Stimulated activated naive CD8-positive, alpha-beta T cell treated with anti-CD3 and anti-CD28 coated beads, Interleukin-15, Interleukin-2, amounts not matched to agents 100 U/mL and 50 U/mL, for 24 hours (primary cell): ENCODE results near the gene STOML1.

ENCODE experiments used
- ATAC-seq: fragments of 150-1000 bp; cut with Tn5 transposase; one replicate; pipeline ENCODE4 v1.10.0; 2021
- DNase-seq: peaks from one replicate; pipeline ENCODE4 v3.0.0; 2021

STOML1 gene, protein sequence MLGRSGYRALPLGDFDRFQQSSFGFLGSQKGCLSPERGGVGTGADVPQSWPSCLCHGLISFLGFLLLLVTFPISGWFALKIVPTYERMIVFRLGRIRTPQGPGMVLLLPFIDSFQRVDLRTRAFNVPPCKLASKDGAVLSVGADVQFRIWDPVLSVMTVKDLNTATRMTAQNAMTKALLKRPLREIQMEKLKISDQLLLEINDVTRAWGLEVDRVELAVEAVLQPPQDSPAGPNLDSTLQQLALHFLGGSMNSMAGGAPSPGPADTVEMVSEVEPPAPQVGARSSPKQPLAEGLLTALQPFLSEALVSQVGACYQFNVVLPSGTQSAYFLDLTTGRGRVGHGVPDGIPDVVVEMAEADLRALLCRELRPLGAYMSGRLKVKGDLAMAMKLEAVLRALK

DNA sequence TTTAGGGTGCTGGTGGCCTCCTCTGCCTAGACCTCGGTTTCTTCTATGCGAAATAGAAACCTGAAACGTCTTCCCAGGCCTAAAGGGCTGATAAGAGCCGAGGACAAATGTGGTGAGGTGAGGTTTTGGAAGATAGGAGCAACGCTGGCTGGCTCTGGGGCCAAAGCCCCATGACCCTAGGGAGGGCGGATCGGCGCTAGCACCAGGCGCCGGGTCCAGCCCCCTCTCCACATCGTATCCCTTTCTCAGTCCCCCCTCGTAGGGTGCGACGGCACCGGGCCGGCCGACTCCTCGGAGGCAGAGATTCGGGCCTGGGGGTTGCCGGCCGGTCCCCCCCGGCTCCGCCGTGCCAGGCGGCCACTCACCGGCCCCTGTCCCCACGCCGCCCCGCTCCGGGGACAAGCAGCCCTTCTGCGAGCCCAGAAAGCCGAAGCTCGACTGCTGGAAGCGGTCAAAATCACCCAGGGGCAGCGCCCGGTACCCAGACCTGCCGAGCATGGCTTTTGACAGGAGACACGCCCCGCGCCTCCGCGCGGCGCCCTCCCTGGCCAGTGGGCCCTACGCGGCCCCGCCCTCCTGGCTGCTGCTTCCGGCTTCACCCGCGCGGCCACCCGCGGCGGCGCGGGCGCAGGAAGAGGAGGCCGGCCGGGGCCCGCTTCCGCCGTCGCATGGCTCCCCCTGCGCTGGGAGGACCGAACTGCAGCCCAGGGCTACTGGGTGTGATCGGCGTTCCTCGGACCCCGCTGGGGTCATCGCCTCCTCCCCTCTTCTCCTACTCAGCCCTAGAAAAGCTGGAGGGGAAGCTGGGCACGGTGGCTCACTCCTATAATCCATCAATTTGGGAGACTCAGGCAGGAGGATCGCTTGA lies at the start of gene STOML1:
TSS of gene STOML1 (minus strand) at position 570 of the 868 bp plus-strand sequence. CDS start at position 498, 72 bp downstream.
- peak; percentile 83 for ATAC-seq
- DNase-seq = peak; percentile 99

DNA sequence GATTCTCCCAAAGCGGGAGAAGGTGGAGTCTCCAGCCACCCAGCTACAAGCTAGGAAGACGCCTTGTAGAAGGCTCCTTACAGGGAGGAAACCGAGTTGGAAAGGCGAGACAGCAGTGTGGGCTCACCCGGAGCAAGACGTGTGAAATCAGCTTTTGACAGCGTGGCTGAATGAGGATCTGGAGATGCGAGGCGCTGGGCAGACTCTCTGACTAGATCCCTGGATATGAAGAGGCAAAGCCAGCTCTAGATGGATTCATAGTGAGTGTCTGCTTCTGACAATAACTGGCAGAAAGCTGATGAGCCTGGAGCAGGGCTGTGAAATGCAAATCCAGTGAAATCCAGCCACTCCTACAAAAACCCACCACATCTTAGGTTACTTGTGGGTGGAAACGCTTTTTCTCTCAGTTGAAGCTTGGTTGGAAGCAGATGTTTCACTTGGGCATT lies 49.2 kb upstream of the STOML1 start:
- DNase-seq (no peak), ATAC-seq (no peak)

DNA sequence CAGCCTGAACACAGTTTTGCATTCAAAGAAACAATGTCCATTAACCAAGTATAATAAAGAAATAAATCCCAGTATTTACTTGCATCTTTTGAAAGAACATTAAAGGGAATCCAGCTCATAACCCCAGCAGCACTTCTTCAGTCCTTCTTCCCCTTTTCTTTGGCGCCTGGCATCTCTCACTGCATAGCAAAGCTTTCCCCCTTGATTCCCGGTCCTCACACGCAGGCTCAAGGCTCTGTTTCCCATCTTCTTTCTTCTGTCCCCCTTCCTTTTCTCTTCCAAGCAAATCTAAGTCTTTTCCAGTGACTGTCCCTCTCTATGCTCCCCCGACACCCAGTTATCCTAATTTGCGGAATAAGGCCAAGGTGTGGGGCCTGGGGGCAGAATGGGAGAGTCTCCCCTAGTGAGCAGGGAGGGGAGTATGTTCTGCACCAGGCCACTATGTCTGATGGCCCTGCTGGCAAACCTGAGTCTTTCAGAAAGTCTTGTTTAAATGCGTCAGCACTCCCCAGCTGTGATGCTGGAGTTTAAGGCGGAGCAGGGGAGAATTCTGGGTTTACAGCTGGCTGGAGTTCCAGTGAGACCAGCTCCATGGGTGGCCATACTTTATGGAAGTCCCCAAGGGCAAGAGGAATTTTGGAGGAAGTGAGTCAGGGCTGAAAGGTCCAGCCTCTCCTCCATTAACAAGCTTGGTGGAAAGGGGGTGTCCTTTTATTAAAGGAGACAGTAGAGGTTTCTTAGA lies 48.2 kb upstream of the STOML1 start:
- no peak for DNase-seq
- ATAC-seq = no peak

DNA sequence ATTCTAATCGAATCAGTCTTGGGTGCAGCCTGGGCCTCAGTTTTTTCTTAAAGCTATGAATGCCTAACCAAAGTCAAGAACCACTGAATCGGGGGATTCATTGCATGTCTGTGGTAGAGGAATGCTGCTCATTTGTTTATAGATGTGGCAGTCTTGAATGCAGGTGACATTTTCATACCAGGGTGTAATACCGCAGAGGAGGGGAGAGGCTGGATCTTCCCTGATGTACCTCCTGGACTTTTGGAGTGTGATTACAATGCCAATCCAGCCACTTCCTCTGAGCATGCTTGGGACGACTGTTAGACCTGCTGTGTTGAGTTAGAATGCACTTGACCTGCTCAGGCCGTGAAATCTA lies 47.5 kb upstream of the STOML1 start:
- ATAC-seq (no peak), DNase-seq (no peak)

DNA sequence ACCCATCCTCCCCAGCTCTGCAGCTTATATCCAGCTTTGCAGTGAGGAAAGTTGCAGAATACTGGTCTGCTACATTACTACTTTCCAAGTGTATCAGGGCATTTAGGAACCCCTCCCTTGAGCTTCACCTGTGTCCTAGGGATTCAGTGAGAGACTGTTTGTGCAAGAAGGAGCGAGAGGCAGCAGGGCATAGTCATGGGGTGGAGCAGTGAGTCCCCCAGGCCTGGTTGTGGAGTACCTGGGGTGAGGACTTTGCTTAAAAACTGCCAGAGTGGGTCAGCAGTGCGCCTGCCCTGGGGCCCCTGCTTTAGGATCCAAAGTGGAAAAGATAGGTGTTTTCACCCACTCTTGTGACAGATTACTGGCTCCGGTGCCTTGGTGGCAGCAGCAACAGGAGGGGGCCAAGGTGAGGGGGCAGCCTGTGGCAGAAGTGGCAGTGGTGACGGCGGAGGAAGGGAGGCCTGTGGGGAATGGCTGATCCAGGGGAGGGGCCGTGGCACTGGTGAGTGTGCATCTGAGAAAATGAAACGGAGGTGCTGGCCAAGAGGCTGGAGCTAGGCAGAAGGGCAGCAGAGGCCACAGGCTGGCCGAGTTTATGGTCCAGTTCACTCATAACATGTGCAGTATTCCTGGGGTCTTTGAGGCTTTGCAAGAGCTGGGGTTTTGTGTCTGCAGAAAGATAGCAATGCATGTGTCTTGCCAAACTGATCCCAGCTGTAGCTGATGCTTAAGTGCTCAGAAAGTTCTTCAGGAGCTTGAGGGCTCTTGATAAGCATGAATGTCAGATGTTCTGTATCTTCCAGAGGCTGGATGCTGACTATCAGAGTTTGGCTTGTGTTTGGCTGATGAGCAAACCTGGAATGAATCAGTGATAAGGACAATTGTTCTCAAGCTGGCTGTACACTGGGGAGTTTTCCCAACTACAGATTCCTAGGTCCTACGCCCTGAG lies 46.9 kb upstream of the STOML1 start:
- ATAC-seq (no peak), DNase-seq (no peak)

DNA sequence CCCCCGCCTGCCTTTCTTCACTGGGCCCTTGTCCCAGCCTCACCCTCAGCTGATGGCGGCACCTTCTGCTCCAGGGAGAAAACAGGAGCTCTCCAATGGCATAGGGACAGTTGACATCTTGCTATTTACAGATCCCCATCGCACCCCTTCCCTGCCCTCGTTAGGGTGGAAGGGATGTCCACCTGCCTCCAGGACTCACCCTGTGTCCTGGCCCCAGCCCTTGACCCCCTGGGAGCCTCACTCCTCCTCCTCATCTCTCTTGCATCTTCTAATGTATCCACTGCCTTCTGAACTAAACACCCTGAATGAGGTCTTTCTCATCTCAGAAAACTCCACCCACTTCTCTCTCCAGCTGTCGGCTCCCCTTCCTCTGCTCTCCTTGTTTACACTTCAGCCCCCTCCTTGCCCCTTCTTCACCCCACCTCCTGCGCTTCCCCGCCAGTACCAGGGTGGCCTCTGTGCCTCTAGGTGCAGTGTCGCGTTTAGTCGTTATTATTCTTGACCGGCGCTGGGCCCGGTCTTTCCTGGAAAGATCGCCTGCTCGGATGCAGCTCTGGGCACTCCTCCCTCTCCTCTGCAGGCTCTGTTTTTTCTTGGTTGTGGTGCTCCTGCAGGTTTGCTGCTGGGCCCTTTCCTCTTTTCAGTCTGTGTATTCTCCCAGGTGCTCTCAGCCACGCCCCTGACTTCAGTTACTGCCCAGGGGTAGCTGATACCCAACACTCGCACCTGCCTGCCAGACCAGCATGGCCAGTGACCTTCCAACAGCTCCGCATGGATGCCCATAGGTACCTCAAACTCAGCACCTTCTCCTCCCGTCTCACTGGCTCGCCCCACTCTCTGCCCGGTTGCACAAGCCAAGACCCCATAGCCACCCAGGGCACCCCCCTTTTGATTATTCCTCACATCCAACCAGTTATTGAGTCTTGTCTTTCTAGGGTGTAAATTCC lies 45.3 kb upstream of the STOML1 start:
- no peak for ATAC-seq
- no peak for DNase-seq

DNA sequence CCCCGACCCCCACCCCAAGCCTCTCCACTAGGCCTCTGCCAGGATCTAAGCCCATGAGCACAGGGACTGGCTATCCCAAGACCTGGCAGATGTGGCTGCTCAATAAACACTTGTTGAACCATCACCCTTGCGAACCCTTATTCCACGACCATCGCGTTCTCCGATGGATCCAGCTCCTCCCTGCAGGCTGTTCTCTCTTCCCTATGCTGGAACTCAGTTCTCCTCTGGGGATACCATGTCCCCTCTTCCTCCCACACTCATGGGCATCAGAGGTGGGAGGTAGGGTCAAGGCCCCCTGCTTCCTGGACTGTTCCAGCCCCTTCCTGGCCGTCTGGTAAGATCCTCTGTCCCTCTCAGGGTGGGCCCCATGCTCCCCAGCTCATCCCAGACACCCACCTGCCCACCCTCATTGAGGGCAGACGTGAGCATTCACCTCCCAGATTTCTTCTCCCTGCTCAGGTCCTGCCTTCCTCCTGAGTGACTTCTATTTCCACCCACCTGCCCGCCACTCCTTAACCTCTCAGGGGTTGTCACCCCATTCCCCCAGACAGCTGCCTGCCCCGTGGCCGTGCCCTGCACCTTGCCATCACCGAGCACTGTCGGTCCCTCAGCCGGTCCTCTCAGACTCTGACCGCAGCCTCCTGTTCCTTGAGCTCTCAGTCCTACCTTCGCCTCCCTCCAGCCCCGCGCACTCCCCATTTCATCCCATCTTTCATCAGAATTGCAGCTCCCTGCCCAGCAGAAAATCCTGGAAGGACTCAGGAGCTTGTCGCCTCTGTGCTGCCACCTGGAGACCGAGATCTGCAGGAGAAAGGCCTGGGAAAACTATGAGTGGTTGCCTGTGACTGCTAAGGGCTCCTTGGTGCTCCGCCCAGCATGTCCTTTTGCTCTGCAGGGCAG lies 44.4 kb upstream of the STOML1 start:
- ATAC-seq (no peak), DNase-seq (no peak)

DNA sequence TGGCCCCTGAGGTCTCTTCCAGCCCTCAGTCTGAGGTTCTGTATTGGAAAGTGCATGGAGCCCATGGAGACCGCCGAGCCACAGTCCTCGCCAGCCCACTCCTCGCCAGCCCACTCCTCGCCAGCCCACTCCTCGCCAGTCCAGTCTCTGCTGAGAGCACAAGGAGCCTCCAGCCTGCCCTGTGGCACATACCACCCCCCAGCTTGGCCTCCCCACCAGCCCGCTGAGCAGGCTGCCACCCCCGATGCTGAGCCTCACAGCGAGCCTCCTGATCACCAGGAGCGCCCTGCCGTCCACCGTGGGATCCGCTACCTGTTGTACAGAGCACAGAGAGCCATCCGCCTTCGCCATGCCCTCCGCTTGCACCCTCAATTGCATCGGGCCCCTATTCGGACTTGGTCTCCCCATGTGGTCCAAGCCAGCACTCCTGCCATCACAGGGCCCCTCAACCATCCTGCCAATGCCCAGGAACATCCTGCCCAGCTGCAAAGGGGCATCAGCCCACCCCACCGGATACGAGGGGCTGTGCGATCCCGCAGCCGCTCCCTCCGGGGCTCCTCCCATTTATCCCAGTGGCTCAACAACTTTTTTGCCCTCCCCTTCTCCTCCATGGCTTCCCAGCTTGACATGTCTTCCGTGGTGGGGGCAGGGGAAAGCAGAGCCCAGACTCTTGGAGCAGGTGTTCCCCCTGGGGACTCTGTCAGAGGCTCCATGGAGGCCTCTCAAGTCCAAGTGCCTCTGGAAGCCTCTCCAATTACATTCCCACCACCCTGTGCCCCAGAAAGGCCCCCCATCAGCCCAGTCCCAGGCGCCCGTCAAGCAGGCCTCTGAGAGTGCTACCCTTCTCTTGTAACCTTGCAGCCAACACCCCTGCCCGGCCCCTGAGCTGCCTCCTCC lies 43.3 kb upstream of the STOML1 start:
- ATAC-seq = no peak
- DNase-seq = no peak

DNA sequence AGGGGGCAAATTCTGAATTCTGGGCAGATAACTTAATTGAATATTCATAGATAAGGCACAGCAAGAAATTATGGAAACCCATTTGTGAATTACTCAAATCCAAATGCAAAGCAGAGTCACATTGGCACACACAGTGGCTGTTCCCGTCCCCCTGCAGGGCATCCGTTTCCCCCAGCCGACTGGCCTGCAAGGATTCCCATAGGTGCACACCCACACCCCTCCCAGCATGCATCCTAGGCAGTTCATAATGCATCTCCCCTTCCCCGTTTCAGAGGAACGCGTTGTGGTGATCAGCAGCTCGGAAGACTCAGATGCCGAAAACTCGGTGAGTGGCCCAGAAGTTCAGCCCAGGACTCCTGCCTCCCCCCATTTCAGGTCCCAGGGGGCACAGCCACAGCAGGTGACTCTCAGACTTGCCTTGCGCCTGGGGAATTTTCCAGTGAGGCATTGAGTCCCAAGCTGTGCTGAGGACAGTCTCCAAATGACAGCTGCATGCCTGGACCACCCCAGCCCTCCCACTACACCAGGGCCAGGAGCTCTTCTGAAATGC lies 42.2 kb upstream of the STOML1 start:
- ATAC-seq = no peak
- DNase-seq = no peak

DNA sequence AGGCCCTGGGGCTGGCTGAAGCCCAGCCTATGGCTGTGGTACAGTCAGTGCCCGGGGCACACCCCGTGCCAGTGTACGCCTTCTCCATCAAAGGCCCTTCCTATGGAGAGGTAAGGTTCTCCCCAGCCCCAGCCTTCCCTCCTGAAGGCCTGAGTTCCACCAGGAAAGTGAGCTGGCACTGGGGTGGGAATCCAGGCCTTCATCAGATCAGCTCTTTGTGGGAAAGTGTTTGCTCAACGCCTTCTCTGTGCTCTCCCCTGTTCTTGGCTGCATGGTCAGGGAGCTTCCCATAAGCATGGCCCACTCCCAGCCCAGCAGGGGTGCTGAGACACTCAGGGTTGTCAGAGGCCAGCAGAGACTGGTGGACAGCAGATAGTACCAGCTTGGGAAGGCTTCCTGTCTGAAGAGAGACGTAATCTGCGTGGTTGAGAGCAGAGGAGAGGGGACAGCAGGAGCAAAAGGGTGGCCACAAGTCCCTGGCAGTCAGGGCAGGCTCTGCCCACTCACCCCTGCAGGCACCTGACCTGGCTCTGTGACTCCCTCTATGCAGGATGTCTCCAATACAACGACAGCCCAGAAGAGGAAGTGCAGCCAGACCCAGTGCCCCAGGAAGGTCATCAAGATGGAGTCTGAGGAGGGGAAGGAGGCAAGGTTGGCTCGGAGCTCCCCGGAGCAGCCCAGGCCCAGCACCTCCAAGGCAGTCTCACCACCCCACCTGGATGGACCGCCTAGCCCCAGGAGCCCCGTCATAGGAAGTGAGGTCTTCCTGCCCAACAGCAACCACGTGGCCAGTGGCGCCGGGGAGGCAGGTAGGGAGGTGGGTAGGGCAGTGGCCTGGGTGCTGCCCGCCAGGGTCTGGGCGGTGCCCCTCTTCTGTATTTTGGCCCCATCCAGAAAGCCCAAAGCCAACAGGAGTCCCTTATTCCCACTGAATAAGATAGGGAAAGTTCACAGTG lies 40.8 kb upstream of the STOML1 start:
- ATAC-seq = no peak
- DNase-seq = no peak

DNA sequence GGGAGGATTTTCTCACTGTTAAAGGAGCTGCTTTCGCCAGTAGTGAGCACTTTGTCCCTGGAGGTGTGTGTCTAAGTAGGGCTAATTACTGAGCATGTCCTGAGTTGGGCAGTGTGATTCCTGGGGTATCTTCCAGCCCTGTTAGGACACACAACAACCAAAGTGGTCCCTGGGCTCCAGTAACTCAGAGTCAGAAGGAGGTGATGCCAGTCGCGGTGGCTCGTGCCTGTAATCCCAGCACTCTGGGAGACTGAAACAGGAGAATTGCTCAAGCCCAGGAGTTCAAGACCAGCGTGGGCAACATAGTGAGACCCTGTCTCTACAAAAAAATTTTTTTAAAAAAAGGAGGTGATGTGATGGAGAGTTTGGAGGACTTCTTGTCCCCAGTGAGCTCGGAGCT lies 40.0 kb upstream of the STOML1 start:
- DNase-seq (no peak), ATAC-seq (no peak)

DNA sequence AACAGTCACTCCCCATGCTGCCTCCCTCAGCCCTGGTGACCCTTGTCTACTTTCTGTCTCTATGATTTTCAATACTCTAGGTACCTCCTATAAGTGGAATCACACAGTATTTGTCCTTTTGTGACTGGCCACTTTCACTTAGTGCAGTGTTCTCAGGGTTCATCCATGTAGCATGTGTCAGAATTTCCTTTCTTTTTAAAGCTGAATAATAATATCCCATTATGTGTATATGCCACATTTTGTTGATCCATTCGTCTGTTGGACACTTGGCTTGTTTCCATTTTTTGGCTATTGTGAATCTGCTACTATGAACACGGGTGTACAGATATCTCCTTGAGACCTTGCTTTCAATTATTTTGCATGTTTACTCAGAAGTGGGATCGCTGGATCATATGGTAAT lies 36.6 kb upstream of the STOML1 start:
- no peak for DNase-seq
- ATAC-seq = no peak

DNA sequence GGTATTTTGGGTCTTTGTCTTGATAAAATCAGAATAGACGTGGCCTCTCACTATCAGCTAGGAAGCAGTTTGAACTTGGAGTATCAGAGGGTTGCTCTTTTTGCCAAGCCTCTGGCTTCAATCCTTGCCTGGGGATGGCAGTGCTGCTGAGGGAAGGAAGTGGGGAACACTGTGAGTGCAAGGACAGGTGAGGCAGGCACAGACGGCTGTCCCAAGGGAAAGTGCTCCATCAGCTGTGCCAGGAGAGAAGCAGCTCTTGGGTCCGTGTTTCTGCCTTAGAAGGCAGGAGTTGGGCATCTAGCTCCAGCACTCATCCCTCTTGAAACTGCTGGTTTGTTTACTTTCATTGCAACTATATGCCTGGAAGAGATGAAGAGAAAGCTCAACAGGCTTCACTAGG lies 35.6 kb upstream of the STOML1 start:
- no peak for DNase-seq
- no peak for ATAC-seq

DNA sequence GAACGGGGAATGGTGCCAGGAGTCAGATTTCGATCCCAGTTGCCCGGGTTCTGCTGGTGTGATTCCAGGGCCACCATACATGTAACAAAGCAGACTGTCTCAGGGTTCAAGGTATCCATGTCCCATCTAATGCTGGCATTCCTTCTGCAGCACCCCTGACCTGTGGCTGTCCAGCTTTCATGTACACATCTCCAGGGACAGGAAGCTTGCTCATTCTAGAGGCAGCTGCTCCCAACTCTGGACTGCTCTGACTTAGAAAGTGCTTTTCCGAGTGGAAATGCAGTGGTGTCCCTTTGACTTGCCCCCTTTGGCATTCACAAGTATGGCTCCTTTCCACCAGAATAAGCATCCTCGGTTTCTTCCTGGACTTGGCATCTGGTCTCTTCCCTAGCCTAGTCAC lies 33.3 kb upstream of the STOML1 start:
- no peak for ATAC-seq
- no peak for DNase-seq

DNA sequence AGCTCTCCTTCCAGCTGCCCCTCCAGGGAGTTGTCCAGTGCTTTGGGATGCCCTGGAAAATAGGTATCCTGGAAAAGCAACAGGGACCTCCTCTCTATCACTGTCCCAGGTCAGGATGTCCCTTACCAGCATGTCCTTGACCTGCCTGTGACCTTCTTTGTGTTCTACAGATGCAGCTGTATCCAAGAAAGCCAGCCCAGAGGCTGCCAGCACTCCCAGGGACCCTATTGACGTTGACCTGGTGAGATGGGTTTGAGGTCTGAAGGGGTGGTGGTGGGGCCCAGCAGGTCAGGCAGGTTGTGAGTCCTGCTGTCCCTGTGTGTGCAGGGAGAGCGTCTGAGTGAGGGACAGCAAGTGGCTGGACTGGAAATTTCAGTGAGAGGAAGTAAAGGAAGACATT lies 32.6 kb upstream of the STOML1 start:
- ATAC-seq (no peak), DNase-seq (no peak)

DNA sequence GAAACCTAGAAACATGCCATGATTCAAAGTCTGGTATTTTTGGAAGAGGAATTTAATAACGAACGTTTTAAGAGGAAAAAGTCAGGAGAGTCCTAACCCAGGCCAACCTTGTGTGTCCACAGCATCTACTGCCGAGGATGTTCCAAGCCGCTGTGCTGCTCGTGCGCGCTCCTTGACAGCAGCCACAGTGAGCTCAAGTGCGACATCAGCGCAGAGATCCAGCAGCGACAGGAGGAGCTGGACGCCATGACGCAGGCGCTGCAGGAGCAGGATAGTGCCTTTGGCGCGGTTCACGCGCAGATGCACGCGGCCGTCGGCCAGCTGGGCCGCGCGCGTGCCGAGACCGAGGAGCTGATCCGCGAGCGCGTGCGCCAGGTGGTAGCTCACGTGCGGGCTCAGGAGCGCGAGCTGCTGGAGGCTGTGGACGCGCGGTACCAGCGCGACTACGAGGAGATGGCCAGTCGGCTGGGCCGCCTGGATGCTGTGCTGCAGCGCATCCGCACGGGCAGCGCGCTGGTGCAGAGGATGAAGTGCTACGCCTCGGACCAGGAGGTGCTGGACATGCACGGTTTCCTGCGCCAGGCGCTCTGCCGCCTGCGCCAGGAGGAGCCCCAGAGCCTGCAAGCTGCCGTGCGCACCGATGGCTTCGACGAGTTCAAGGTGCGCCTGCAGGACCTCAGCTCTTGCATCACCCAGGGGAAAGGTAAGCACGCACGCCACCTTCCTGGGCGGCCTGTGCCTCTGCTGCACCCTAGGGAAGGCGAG lies 30.8 kb upstream of the STOML1 start:
- DNase-seq (no peak), ATAC-seq (no peak)
